Fibroblast of skin of scalp (primary cell): ENCODE data around the gene GALNT18.
"Not testable (repeated sequence)": the region's sequence is repeated elsewhere in the genome, so short reads cannot be mapped to it uniquely, and the experiment has no call there.

Source experiments
- DNase-seq: peaks from one replicate; pipeline ENCODE4 v3.0.0-alpha.2; 2013

GALNT18 gene

DNA sequence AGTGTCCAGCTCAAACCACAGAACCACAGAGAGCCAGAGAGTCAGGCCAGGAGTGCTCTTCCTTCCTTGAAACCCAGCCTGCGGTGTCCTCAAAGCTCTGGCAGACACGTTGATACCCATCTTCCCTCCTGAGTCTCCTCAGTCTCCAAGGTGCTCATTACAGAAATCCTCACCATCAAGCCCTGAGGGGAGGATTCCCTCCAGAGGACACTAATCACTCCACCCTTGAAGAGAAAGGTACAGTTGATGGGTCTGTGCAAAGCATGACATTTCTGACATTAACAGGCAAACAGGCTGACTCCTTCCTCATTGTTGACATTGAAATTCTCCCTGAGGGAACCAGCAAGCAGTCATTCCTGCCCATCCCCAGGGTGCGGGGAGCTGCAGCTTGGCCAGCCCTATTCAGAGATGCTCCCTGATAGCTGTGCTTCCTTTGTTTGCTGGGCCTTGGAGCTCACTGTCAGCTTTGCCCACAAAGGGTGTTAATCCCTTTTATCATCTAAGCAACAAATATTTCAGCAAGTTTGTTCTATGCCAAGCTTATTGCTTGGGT is 167.1 kb downstream of the GALNT18 start:
- no peak for DNase-seq

- DNase-seq = no peak
These were observed 170.3 kb downstream of the GALNT18 start for GRCh38 chr11:11451501-11452005.

GRCh38 chr11:11450744-11451362 is 171.0 kb downstream of the GALNT18 start:
- DNase-seq = peak; percentile 84

GRCh38 chr11:11449327-11449726 is 172.5 kb downstream of the GALNT18 start:
- DNase-seq = no peak

GRCh38 chr11:11448626-11449025 is 173.2 kb downstream of the GALNT18 start:
- no peak for DNase-seq

GRCh38 chr11:11447601-11448000 is 174.2 kb downstream of the GALNT18 start:
- not testable (repeated sequence) for DNase-seq

GRCh38 chr11:11446967-11447366 is 174.8 kb downstream of the GALNT18 start:
- DNase-seq = no peak

DNA sequence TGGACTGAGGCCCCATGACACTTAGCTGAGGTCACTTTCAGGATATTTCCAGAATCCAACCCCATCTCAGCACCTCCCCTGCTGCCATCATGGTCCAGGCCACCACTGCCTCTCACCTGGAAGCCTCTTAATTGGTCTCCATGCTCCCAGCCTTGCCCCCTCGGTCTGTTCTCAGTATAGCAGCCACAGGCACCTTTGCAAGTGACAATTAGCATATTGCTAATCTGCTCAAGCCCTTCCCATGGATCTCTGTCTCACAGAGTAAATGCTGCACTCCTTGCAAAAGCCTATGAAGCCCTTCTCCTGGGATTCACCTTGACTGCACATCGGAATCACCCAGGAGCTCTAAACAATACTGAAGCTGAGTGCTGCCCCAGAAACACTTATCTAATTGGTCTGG is 175.2 kb downstream of the GALNT18 start:
- no peak for DNase-seq

GRCh38 chr11:11445441-11446185 is 176.2 kb downstream of the GALNT18 start:
- DNase-seq = no peak

GRCh38 chr11:11444804-11445131 is 177.0 kb downstream of the GALNT18 start:
- DNase-seq = no peak

GRCh38 chr11:11444027-11444803 is 177.6 kb downstream of the GALNT18 start:
- DNase-seq = peak; percentile 38

- DNase-seq = no peak
These were observed 179.0 kb downstream of the GALNT18 start for GRCh38 chr11:11442791-11443190.

GRCh38 chr11:11441516-11441915 is 180.3 kb downstream of the GALNT18 start:
- no peak for DNase-seq

DNA sequence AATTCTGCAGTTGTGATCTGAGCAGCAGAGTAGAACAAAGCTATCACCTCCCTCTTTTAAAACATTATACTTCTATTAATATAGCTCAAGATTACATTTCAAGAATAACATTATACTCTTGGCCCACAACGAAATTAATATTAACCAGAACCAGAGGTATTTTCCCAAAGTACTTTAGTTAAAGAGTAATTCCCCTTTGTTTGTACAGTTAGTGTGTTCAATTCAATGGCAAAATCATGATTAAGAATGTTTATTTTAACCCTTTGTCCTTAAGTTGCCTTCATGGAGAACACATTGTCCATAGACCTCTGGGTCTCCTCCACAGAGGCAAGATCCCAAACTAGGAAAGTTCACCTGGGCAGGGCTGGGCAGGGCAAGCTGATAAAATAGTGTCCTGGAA is 180.7 kb downstream of the GALNT18 start:
- DNase-seq = no peak

DNA sequence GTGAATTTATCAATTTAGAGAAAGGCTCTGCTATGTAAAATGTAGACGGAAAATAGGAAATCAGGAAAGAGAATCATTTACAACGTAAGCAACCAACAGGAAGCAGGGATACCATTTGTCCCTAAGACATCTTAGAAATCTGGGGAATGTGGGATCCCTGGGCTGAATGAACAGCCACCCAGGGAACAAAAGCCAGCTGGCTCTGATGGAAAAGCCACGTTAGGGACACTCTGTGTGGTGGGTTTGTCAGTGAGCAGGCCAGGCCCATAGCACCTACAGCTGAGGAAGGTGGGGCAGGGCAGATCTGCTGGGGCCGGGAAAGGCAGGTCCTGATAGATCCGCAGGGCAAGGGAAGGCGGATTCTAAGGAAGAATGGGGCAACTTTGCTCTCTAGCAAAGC is 181.7 kb downstream of the GALNT18 start:
- DNase-seq = no peak

GRCh38 chr11:11439591-11439990 is 182.2 kb downstream of the GALNT18 start:
- DNase-seq = no peak

DNA sequence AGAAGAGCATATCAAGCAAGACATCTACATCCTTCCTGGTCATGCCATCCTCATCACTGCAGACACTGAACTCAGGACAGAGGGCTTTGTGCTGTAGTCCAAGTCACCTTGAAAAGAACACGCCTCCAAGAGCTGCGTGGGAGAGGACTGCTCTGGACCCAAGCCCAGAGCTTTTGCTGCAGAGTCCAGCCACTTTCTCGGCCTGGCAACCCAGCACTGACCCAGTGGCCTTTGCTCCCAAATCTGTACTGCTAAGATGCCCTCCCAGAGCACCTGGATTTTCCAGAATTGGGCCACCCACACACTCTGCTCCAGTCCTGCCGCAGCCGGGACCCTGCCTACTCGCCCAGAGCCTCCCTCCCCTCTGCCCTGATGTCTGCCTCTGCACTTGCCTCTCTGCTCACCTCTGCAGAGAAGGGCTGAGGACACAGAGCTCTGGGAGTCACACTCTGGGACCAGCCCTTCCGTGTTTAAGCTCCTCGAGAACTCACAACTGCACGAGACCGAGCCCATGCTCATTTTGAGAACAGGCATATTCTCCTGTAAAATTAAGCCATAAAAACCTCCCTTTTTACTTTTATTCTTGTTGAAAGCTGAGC is 185.0 kb downstream of the GALNT18 start:
- DNase-seq = no peak

DNA sequence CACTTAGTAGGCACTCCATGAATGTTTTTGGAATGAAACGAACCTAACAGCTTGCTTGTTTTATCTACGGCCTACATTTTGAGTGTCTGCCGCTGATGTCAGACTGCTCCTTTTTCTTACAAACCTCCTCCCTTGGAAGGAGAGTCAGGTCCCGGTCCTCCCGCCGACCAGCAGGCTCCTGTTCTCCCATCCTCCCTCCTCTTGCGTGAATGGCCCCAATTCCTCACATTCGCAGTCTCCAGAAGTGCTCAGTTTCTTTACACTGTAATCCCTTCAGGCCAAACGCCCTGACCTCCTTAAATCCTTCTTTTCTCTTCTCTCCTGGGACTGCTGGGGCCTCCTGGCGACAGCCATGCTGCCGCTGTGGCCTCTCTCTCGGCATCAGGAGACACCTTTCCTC is 186.2 kb downstream of the GALNT18 start:
- no peak for DNase-seq

GRCh38 chr11:11433960-11434359 is 187.8 kb downstream of the GALNT18 start:
- no peak for DNase-seq

GRCh38 chr11:11432621-11433319 is 189.0 kb downstream of the GALNT18 start:
- no peak for DNase-seq

DNA sequence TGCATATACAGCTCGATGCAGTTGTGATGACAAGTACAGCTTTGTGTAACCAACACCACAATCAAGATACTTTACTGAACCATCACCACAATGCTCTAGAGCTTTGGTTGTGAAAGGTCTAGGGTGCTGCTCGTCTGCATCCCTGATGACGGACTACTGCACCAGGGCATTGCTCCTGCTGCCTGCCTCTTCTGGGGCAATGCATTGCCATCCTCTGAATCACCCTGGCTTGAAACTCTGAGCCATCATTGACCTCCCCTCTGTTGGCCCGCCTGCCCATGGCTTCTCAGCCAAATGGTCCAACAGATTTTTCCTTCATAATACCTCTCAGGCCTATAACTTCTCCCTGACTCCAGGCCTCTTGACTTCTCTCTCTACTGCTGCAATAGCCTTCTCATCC is 191.4 kb downstream of the GALNT18 start:
- no peak for DNase-seq

GRCh38 chr11:11428714-11429113 is 193.1 kb downstream of the GALNT18 start:
- DNase-seq = no peak
